Left lung (tissue), 10 donors: ENCODE data around the gene CAMK2A. TPM values are rescaled to one million over a fixed set of nuclear protein-coding genes. Genes with fewer than 3 reads are reported as not detected.

Experiments used
- ATAC-seq: fragments of 200-7000 bp; cut with Tn5 transposase; one replicate; pipeline ENCODE4 v1.9.1; 2020; ENCODE audit warnings: moderate library complexity
- DNase-seq, 4 donors: peaks; one replicate each; pipeline ENCODE4 v3.0.0-alpha.2; 2013 to 2020
- H3K27ac ChIP-seq, 2 donors: fragments of 200-600 bp; sonication (generic) in 1 of 2; one replicate each; pipeline versions ENCODE4 v1.5.0 to v1.8.0; 2020 to 2021
- H3K27me3 ChIP-seq, 2 donors: fragments of 200-600 bp; sonication (generic) in 1 of 2; one replicate each; pipeline versions ENCODE4 v1.5.0 to v1.8.0; 2020 to 2021
- H3K36me3 ChIP-seq, 2 donors: fragments of 200-600 bp; sonication (generic) in 1 of 2; one replicate each; pipeline versions ENCODE4 v1.5.0 to v1.8.0; 2020 to 2021
- H3K4me1 ChIP-seq, 2 donors: fragments of 200-600 bp; one replicate each; pipeline ENCODE4 v1.8.0; 2021
- H3K4me3 ChIP-seq, 2 donors: fragments of 200-600 bp; sonication (generic) in 1 of 2; one replicate each; pipeline versions ENCODE4 v1.5.0 to v1.8.0; 2020 to 2021; ENCODE audit warnings: mild to moderate bottlenecking in 1 of 2
- H3K9me3 ChIP-seq, 2 donors: fragments of 200-600 bp; sonication (generic) in 1 of 2; one replicate each; pipeline versions ENCODE4 v1.5.0 to v1.8.0; 2020 to 2021
- intact Hi-C, 2 donors: fragments of 100-400 bp; cut with DNase I; formaldehyde crosslinking; loops; one replicate each; pipeline versions ENCODE4 v1.11.2 to v1.14.2; 2022
- polyA plus RNA-seq, 6 donors: library from polyadenylated mRNA; unstranded; fragments of 120-200 nt; gene quantifications; one replicate each; pipeline ENCODE4 v1.2.1, GENCODE V29; 2013; ENCODE audit not compliant: insufficient read length in 6 of 6
- total RNA-seq, 2 donors: library from RNA; stranded (reverse); fragmentation: NEBNext Ultra II Directional; extraction: Animal tissue kit (Norgen Biotek cat#: 25700); gene quantifications; one replicate each; pipeline ENCODE4 v1.2.1, GENCODE V29; 2021
- TF ChIP-seq, protein P1 (sequence below), 2 donors: fragments of 200-600 bp; sonication (generic) in 1 of 2; IDR thresholded peaks; one replicate each; pipeline versions ENCODE4 v1.5.0 to v1.8.0; 2021; ENCODE audit warnings: antibody characterized with exemption in 2 of 2
- donor health status: DM: no; HTN: yes; CAD: no.
- donor health status: DM: no; HTN: no; CAD: no.

Gene CAMK2A
- total and polyA plus RNA-seq, 8 donors, result 0.64 to 5.8 (median 4.7) TPM

DNA sequence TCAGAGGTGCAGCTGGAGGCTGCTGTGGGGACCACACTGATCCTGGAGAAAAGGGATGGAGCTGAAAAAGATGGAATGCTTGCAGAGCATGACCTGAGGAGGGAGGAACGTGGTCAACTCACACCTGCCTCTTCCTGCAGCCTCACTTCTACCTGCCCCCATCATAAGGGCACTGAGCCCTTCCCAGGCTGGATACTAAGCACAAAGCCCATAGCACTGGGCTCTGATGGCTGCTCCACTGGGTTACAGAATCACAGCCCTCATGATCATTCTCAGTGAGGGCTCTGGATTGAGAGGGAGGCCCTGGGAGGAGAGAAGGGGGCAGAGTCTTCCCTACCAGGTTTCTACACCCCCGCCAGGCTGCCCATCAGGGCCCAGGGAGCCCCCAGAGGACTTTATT, 105.6 kb downstream of the CAMK2A start:
- Histone ChIP-seq H3K27me3 (peaks cover 1 to 10% of the 10 kb centered on the region in 2 donors), H3K4me3 (no peak overlapping the region), H3K27ac (no peak overlapping the region), H3K9me3 (no peaks in the 10 kb centered on the region), H3K4me1 (peaks cover 0 to 16% of the 10 kb centered on the region in 2 donors), H3K36me3 (no peaks in the 10 kb centered on the region)
- DNase-seq, result peak in 1 of 4 donors; percentile 30
- ATAC-seq, result no peak
- TF ChIP-seq, protein P1, sequence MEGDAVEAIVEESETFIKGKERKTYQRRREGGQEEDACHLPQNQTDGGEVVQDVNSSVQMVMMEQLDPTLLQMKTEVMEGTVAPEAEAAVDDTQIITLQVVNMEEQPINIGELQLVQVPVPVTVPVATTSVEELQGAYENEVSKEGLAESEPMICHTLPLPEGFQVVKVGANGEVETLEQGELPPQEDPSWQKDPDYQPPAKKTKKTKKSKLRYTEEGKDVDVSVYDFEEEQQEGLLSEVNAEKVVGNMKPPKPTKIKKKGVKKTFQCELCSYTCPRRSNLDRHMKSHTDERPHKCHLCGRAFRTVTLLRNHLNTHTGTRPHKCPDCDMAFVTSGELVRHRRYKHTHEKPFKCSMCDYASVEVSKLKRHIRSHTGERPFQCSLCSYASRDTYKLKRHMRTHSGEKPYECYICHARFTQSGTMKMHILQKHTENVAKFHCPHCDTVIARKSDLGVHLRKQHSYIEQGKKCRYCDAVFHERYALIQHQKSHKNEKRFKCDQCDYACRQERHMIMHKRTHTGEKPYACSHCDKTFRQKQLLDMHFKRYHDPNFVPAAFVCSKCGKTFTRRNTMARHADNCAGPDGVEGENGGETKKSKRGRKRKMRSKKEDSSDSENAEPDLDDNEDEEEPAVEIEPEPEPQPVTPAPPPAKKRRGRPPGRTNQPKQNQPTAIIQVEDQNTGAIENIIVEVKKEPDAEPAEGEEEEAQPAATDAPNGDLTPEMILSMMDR (IDR thresholded peaks at IDR 0.05), result no peak
- intact Hi-C loops, result no loop called here

DNA sequence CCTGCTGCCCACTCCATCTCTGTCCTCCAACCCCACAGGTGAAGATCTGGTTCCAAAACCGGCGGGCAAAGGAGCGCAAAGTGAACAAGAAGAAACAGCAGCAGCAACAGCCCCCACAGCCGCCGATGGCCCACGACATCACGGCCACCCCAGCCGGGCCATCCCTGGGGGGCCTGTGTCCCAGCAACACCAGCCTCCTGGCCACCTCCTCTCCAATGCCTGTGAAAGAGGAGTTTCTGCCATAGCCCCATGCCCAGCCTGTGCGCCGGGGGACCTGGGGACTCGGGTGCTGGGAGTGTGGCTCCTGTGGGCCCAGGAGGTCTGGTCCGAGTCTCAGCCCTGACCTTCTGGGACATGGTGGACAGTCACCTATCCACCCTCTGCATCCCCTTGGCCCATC, 106.1 kb downstream of the CAMK2A start:
- no peak for ATAC-seq
- H3K27ac ChIP-seq, result no peak overlapping the region
- peaks cover 0 to 16% of the 10 kb centered on the region in 2 donors for H3K4me1 ChIP-seq
- H3K27me3 ChIP-seq, result peaks cover 0 to 4% of the 10 kb centered on the region in 2 donors
- intact Hi-C loops, result no loop called here
- DNase-seq, result peak in 1 of 4 donors; percentile 71
- no peak overlapping the region for H3K4me3 ChIP-seq
- no peaks in the 10 kb centered on the region for H3K9me3 ChIP-seq
- TF ChIP-seq, protein P1 (IDR thresholded peaks at IDR 0.05), result no peak
- no peaks in the 10 kb centered on the region for H3K36me3 ChIP-seq

DNA sequence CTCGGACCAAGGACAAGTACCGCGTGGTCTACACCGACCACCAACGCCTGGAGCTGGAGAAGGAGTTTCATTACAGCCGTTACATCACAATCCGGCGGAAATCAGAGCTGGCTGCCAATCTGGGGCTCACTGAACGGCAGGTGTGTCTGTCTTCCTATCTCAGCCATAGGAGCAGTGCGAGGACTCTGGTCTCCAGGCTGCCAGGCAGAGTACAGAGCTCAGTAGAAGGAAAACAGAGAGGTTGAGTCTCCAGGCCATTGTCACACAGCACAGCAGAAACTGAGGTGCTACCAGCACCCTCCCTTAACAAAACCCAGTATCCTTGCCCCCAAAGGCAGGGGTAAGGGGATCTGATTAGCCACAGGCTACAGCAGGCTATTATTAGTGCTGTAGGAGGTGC, 106.8 kb downstream of the CAMK2A start:
- DNase-seq (peak in 1 of 4 donors; percentile 24), ATAC-seq (no peak)
- Histone ChIP-seq H3K4me1 (peaks cover 0 to 16% of the 10 kb centered on the region in 2 donors), H3K4me3 (no peak overlapping the region), H3K27me3 (no peaks in the 10 kb centered on the region), H3K36me3 (no peaks in the 10 kb centered on the region), H3K27ac (no peak overlapping the region), H3K9me3 (no peaks in the 10 kb centered on the region)
- intact Hi-C loops, result no loop called here
- TF ChIP-seq, protein P1 (IDR thresholded peaks at IDR 0.05), result no peak

DNA sequence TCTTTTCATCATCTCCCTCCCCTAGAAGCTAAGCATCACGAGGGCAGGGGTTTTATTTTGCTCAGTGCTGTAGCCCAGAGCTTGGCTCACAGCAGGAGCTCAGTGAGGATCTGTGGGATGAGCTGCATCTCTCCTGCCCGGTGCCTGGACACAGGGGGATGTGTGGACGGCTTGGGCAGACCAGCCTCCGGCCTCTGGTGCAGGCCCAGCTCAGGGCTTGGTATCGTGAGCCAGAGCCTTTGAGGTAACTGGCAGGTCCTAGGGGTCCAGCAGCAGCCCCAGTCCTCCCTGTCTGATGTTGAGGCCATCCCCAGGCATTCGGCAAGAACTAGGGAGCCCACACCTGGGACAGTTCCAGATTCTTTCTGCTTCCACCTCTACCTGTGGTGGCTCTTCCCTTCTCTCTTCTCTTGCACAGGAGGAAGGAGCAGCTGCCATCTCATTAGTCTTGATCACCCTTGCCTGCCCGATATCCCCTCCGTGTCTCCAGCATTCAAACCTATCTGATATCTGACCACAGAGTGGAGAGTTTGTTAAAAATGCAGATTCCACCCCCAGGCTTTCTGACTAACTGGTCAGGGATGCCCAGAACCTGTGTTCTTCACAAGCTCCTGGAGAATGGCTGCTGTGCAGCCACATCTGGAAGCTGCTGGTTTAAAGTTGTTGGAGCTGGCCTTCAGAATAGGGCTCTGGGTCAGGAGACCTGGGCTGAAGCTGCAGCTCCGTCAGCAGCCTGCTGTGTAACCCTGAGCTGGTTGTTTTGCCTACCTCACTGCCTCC, 107.6 kb downstream of the CAMK2A start:
- Histone ChIP-seq H3K4me1 (peaks cover 0 to 16% of the 10 kb centered on the region in 2 donors), H3K4me3 (no peak overlapping the region), H3K9me3 (no peaks in the 10 kb centered on the region), H3K27ac (no peak overlapping the region), H3K27me3 (no peaks in the 10 kb centered on the region), H3K36me3 (no peaks in the 10 kb centered on the region)
- peak in 1 of 4 donors; percentile 53 for DNase-seq
- intact Hi-C loops, result no loop called here
- no peak for ATAC-seq
- TF ChIP-seq, protein P1 (IDR thresholded peaks at IDR 0.05), result no peak

DNA sequence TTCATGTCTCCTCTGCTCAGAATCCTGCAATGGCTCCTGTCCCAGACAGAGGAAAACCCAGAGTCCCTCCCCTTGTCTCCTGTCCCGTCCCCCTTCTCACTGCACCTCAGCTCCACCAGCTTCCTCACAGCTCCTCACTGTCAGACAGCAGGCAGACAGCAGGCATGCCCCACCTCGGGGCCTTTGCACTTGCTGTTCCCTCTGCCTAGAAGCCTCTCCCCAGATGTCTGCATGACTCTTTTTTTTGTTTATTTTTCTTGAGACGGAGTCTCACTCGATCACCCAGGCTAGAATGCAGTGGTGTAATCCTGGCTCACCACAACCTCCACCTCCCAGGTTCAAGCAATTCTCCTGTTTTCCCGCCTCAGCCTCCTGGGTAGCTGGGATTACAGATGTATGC, 108.5 kb downstream of the CAMK2A start:
- TF ChIP-seq, protein P1 (IDR thresholded peaks at IDR 0.05), result no peak
- peak in 1 of 4 donors; percentile 34 for DNase-seq
- peak overlapping the region; percentile 23 to 67 for H3K27ac ChIP-seq
- H3K9me3 ChIP-seq, result no peaks in the 10 kb centered on the region
- no peaks in the 10 kb centered on the region for H3K27me3 ChIP-seq
- intact Hi-C loops, result no loop called here
- H3K4me1 ChIP-seq, result peaks cover 0 to 16% of the 10 kb centered on the region in 2 donors
- H3K36me3 ChIP-seq, result no peaks in the 10 kb centered on the region
- peak; percentile 15 for ATAC-seq
- no peak overlapping the region for H3K4me3 ChIP-seq
